ENCODE data around the gene MAPK6.
A peak's percentile ranks its signal among the peaks of the same experiment; 100 is the strongest.
"Not testable (repeated sequence)": the region's sequence is repeated elsewhere in the genome, so short reads cannot be mapped to it uniquely, and the experiment has no call there.

The MAPK6 gene

DNA sequence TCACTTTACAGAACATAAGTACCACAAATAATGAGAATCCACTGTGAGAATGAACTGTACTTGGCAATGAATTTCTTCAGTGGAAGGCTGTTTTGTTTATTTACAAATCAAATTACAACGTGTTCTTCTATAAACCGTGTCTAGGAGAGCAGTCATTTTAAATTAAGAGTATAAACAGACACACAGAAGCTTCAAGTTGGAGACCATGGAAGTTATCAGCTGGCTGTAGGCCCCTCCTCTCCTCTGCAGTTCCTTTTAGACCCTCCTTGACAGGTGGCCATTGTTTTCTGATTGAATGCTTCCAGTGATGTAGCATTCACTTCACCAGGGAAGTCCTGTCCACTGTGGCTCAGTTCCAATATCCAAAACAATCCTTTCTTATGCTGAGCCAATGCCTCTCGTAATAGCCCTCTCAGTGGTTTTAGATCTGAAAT is 7.3 kb upstream of the MAPK6 start:
- DNase-seq, result no peak

DNA sequence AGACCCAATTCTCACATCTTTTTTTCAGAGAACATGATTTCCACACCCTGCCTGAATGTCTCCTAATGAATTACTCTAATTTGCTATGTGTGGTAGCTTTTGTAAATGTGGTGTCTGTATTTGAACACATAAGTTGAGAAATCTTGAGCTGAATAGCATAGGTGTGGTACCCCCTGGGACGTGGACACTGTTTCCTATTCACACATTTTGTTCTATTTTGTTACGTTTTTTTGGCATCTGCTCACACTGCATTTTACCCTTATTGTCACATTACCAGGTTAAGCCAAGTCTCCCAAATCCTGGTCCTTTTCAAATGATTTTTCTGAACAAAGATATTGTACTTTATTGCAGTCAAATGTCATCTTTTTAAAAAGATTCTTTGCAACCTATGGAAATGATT is 6.8 kb upstream of the MAPK6 start:
- DNase-seq, result no peak

GRCh38 chr15:52013151-52013791 is 5.7 kb upstream of the MAPK6 start:
- no peak for DNase-seq

DNA sequence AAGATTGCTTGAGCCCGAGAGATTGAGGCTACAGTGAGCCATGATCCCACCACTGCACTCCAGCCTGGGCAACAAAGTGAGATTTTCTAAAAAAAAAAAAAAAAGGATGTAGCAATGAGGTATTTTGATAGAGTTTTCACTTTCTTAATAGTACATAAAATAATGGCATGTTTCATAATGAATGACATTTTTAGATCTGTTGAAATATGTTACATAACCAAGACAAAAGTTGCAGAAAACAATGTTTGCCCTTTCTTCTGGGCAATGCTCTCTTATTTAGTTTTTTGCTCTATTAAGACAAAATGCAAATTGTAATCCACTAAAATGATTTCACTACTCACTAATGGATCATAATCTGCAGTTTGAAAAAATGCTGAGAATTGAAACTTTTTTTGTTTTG is 4.4 kb upstream of the MAPK6 start:
- no peak for DNase-seq

DNA sequence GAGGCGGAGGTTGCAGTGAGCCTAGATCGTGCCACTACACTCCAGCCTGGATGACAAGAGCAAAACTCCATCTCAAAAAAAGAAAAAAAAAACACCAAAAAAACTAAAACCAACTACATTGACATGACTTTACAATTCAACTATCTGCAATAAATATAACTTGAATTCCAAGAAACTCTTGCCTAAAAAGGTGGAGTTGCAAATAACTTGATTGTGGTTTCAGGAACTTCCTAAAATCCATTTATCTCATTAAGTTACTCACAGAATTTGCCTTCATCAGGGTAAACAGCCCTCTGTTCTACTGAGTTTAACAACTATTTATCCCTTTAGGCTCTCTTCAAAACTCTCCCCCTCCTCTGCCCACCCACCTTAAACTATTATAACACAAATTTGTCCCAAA is 2.7 kb upstream of the MAPK6 start:
- no peak for DNase-seq

GRCh38 chr15:52018244-52018643 is 775 bp upstream of the MAPK6 start:
- no peak for DNase-seq

DNA sequence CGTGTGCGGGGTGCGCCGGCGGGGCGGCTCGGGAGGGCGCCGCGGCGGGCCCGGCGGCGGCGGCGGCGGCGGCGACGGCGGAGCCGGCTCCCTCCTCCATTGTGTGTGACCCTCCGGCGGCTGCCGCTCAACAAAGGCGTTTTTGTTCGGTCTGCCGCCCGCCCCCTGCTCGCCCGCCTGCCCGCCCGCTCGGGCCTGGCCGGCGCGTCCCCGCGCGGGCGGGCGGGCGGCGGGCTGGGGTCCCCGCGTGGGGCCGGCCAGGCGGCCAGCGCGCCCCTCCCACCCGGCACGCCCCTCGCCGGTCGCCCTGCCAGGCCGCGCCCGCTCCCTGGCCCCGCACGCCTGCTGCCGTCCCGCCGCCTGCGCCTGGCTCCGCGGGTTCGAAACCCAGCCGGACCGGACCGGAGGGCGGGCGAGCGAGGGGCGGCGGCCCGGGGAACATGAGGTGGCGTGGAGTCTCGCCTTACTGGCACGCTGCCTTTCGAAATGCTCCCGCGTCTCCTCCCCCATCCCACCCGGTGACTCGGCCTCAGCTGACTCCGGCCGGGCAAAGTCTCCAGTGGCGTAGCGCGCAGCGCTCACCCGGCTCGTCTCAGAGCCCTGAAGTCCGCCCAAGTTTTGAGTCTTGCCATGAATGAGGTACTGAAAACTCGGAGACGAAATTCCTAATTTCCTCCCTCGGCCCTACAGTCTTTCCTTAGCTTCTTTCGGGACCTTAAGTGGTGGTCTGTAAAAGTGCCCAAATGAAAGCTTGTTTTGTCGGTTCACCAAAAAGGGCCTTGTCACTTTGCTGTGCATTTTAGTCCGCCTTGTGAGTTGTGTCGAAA is 588 bp downstream of the MAPK6 start:
- DNase-seq, result no peak

GRCh38 chr15:52020221-52021085 is 1.4 kb downstream of the MAPK6 start:
- peak; percentile 26 for DNase-seq

DNA sequence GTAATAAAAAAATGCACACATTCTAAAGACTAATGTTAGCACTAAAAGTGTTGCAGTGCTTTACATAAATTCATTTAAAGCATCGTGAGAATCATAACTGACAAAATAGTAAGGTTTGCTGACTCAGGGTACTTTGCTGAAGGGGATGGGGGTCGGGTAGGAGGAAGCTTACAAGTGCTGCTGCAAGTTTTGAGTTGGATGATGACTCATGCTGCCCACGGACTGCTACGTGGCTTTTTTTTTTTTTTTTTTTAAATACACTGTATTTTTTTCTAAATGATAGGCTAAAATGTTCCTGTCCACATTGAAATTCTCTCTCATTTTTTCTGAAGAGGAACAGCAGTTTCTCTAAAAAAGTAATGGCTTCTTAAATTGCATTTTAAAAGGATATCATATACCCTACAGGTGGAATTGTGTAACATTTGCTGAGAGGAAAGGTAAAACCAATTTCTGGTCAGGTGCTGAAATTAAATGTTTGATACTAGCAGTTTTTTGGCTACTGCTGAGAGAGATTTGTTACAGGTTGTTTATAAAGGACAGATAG is 2.2 kb downstream of the MAPK6 start:
- DNase-seq, result peak; percentile 42

GRCh38 chr15:52021892-52022540 is 3.0 kb downstream of the MAPK6 start:
- no peak for DNase-seq

DNA sequence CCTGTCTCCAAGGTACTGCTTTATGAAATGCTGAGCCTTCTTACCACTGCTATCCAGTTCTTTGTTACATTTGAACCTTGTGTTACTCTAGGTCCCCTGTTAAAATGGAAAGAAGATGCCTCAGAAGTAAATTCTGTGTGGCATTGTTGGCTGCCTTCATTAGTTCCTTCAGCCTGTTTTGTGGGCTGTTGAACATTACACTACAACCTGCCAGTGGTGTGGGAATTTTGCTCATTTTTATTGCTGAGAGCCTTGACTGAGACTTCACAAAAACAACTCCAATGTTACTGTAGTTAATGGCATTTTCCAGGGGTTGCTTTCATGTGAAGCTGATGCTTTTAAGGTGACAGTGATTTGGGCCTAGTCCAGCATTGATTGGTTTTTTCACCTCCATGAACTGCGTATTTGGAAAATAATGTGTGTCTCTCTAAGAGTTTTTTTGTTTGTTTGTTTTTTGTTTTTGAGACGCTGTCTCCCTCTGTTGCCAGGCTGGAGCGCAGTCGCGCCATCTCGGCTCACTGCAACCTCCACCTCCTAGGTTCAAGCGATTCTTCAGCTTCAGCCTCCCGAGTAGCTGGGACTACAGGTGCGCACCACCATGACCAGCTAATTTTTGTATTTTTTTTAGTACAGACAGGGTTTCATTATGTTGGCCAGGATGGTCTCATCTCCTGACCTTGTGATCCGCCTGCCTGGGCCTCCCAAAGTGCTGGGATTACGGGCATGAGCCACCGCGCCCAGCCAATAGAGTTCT is 4.3 kb downstream of the MAPK6 start:
- DNase-seq, result no peak

- DNase-seq, result no peak
Measured at GRCh38 chr15:52028431-52029093, 9.5 kb downstream of the MAPK6 start.

DNA sequence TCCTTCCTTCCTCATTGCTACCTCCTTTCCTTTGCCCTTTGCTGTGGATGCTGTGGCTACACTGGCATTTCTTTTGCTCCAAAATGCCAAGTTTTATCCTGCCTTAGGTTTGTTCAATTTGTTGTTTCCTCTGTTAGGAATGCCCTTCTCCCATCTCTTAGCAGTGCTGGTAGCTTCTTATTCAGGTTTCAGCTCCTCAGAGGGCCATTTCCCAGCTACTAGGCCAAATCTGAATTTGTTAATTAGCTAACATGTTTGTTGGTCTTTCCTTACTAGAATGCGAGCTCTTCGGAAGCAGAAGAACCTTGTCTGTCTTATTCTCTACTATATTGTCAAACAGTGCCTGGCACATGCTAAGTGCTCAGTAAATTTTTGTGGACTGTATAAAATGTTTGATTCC is 11.0 kb downstream of the MAPK6 start:
- no peak for DNase-seq

DNA sequence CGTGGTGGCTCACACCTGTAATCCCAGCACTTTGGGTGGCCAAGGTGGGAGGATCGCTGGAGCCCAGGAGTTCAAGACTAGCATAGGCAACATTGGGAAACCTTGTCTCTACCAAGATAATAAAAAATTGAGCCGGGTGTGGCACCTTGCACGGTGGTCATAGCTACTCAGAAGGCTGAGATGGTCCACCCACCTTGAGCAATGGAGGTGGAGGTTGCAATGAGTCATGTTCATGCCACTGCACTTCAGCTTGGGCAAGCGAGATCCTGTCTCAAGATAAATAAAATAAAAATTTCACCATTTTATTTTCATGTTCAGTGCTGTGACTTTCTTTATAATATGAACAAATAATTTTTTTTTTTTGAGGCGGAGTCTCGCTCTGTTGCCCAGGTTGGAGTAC is 12.5 kb downstream of the MAPK6 start:
- no peak for DNase-seq

GRCh38 chr15:52037889-52038505 is 19.0 kb downstream of the MAPK6 start:
- DNase-seq, result no peak

GRCh38 chr15:52039925-52040781 is 21.1 kb downstream of the MAPK6 start:
- DNase-seq, result no peak

DNA sequence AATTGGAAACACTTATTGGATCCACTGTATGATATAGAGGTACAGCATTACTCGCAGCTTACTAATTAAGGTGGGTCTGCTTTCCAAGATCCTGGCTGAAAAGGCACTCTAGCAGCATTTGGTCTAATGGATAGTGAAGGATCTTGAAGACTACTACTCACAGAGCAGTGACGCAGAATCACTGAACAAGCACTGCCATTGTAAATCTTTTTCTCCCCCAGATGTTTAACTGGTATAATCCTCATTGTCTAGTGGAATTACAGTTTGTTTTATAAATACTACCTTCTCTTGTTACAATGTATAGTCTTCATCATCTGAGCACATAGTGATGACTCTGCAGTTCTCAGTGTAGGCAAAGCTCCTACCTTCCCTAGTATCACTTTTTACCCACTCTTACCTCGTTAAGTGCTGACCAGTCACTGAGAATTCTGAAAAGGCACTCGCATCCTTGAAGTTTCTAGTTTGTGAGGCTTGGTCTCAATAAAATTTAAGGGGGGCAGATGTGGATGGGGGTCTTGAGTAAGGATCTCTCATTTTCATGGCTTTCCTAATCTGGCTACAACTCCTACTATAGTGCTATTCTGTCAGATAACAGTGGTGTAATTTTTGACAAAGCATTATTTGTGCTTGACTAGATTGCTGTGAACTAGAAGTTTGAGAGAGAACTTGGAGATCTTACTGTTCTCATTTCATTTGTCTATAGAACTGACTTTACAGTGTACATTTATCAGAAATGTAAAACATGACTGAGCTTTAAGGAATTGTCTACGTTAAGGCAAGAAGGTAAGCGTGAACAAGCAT is 23.2 kb downstream of the MAPK6 start:
- no peak for DNase-seq

DNA sequence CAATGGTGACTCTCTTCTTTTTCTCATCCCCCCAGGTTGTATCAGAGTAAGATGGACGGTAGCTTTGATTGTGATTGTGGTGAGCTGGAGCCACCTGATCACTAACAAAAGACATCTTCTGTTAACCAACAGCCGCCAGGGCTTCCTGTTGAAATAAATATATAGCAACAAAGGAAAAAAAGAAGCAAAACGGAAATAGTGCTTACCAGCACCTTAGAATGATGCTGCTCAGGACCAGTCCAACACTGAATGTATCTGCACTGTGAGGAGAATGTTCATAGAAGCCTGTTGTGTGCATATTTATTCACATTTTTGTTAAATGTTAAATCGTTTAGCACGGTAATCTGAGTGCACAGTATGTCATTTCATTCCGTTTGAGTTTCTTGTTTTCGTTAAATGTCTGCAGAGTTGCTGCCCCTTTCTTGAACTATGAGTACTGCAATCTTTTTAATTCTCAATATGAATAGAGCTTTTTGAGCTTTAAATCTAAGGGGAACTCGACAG is 26.8 kb downstream of the MAPK6 start:
- peak; percentile 72 for DNase-seq

DNA sequence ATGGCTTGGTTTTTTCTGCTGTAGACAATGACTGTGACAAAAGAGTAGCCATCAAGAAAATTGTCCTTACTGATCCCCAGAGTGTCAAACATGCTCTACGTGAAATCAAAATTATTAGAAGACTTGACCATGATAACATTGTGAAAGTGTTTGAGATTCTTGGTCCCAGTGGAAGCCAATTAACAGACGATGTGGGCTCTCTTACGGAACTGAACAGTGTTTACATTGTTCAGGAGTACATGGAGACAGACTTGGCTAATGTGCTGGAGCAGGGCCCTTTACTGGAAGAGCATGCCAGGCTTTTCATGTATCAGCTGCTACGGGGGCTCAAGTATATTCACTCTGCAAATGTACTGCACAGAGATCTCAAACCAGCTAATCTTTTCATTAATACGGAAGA is 27.5 kb downstream of the MAPK6 start:
- not testable (repeated sequence) for DNase-seq
